Fibroblast of lung (primary cell): ENCODE measurements around the gene UGT8.

Experiments
- EZH2 ChIP-seq: IDR thresholded peaks from 2 replicates; pipeline ENCODE4 v1.5.1; 2012; ENCODE audit warnings: low read length, control low read depth, mild to moderate bottlenecking; ENCODE audit errors: missing control alignments
- TF ChIP-seq, protein P1 (sequence below), 2 donors: IDR thresholded peaks in 1 of 2; conservative IDR thresholded peaks in 1 of 2; 1 replicate in 1 of 2; 2 replicates in 1 of 2; pipeline ENCODE4 v1.5.1; 2011 to 2012; ENCODE audit warnings: low read length in 2 of 2, control low read depth in 1 of 2, inconsistent platforms in 1 of 2, low read depth in 1 of 2, mild to moderate bottlenecking in 1 of 2

- TF ChIP-seq, protein P1, sequence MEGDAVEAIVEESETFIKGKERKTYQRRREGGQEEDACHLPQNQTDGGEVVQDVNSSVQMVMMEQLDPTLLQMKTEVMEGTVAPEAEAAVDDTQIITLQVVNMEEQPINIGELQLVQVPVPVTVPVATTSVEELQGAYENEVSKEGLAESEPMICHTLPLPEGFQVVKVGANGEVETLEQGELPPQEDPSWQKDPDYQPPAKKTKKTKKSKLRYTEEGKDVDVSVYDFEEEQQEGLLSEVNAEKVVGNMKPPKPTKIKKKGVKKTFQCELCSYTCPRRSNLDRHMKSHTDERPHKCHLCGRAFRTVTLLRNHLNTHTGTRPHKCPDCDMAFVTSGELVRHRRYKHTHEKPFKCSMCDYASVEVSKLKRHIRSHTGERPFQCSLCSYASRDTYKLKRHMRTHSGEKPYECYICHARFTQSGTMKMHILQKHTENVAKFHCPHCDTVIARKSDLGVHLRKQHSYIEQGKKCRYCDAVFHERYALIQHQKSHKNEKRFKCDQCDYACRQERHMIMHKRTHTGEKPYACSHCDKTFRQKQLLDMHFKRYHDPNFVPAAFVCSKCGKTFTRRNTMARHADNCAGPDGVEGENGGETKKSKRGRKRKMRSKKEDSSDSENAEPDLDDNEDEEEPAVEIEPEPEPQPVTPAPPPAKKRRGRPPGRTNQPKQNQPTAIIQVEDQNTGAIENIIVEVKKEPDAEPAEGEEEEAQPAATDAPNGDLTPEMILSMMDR (conservative IDR thresholded peaks at IDR 0.05 in 1 of 2, IDR thresholded peaks at IDR 0.05 in 1 of 2; ENCODE audit: low read depth in 1 of 2, low read length in 2 of 2): no peak
- TF ChIP-seq EZH2: no peak
Observed at GRCh38 chr4:114668577-114668976, 70.0 kb downstream of the UGT8 start.
